ENCODE data around the gene PPP2R2C.

- TF ChIP-seq REST (IDR thresholded peaks at IDR 0.05; ENCODE audit: insufficient read depth in 1 of 2, low read depth in 2 of 2, low read length in 1 of 2) (no peak), CTCF (IDR thresholded peaks at IDR 0.05) (no peak), POLR2AphosphoS5 (IDR thresholded peaks at IDR 0.05; ENCODE audit: low read depth, low read length) (no peak)
Observed at GRCh38 chr4:6442555-6442954, 29.9 kb downstream of the PPP2R2C start.
